22Rv1 (cell line): ENCODE measurements around the gene OR2M3.

ENCODE experiments used
- ZFX ChIP-seq: fragments of 450-650 bp; IDR thresholded peaks from 2 replicates; pipeline ENCODE4 v1.6.1; 2017; ENCODE audit warnings: antibody characterized with exemption, borderline replicate concordance
- TF ChIP-seq, protein P1 (sequence below): fragments of 450-650 bp; IDR thresholded peaks from 2 replicates; pipeline ENCODE4 v1.5.1; 2017; ENCODE audit warnings: mild to moderate bottlenecking

GRCh38 chr1:248229360-248229908 lies 32.4 kb downstream of the OR2M3 start:
- TF ChIP-seq, protein P1, sequence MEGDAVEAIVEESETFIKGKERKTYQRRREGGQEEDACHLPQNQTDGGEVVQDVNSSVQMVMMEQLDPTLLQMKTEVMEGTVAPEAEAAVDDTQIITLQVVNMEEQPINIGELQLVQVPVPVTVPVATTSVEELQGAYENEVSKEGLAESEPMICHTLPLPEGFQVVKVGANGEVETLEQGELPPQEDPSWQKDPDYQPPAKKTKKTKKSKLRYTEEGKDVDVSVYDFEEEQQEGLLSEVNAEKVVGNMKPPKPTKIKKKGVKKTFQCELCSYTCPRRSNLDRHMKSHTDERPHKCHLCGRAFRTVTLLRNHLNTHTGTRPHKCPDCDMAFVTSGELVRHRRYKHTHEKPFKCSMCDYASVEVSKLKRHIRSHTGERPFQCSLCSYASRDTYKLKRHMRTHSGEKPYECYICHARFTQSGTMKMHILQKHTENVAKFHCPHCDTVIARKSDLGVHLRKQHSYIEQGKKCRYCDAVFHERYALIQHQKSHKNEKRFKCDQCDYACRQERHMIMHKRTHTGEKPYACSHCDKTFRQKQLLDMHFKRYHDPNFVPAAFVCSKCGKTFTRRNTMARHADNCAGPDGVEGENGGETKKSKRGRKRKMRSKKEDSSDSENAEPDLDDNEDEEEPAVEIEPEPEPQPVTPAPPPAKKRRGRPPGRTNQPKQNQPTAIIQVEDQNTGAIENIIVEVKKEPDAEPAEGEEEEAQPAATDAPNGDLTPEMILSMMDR: no peak
- TF ChIP-seq ZFX: no peak
